ENCODE data around the gene MYO7A.

The MYO7A gene

GRCh38 chr11:77213589-77214428 lies 85.8 kb downstream of the MYO7A start:
- TF ChIP-seq CTCF (conservative IDR thresholded peaks at IDR 0.05; ENCODE audit: low read length) = no peak
- no peak overlapping the region for H3K4me3 ChIP-seq (ENCODE audit: low read length)
- no peak for DNase-seq (ENCODE audit: low read depth)

- H3K4me3 ChIP-seq (ENCODE audit: low read length) = no peak overlapping the region
- TF ChIP-seq CTCF (conservative IDR thresholded peaks at IDR 0.05; ENCODE audit: low read length) = no peak
- DNase-seq (ENCODE audit: low read depth) = no peak
Observed at GRCh38 chr11:77214557-77214956, 86.5 kb downstream of the MYO7A start.

- TF ChIP-seq CTCF (conservative IDR thresholded peaks at IDR 0.05; ENCODE audit: low read length) = no peak
- H3K4me3 ChIP-seq (ENCODE audit: low read length) = no peak overlapping the region
- no peak for DNase-seq (ENCODE audit: low read depth)
Observed at GRCh38 chr11:77215106-77215505, 87.1 kb downstream of the MYO7A start.

- H3K4me3 ChIP-seq (ENCODE audit: low read length) = no peak overlapping the region
- no peak for TF ChIP-seq CTCF (conservative IDR thresholded peaks at IDR 0.05; ENCODE audit: low read length)
- no peak for DNase-seq (ENCODE audit: low read depth)
Observed at GRCh38 chr11:77217156-77217555, 89.1 kb downstream of the MYO7A start.

GRCh38 chr11:77223797-77224196 lies 95.8 kb downstream of the MYO7A start:
- no peak overlapping the region for H3K4me3 ChIP-seq (ENCODE audit: low read length)
- DNase-seq (ENCODE audit: low read depth) = no peak
- no peak for TF ChIP-seq CTCF (conservative IDR thresholded peaks at IDR 0.05; ENCODE audit: low read length)

- no peak for DNase-seq (ENCODE audit: low read depth)
- no peak overlapping the region for H3K4me3 ChIP-seq (ENCODE audit: low read length)
- no peak for TF ChIP-seq CTCF (conservative IDR thresholded peaks at IDR 0.05; ENCODE audit: low read length)
Observed at GRCh38 chr11:77230878-77231605, 103.0 kb downstream of the MYO7A start.

- TF ChIP-seq CTCF (conservative IDR thresholded peaks at IDR 0.05; ENCODE audit: low read length) = no peak
- DNase-seq (ENCODE audit: low read depth) = no peak
- H3K4me3 ChIP-seq (ENCODE audit: low read length) = no peak overlapping the region
Observed at GRCh38 chr11:77231800-77232199, 103.8 kb downstream of the MYO7A start.

All from AG10803 (cell line).